GM10248 (cell line): ENCODE data around the gene REPIN1.

ENCODE experiments used
- CTCF ChIA-PET: fragments of 300-600 bp; sonication (Branson Sonifier 250); formaldehyde crosslinking; extraction: SDS; loops from one replicate; lab custom pipeline; 2021; ENCODE audit warnings: antibody characterized with exemption; lab: Yijun Ruan, JAX
- POLR2A ChIA-PET: fragments of 350-650 bp; sonication (Branson Sonifier 250); formaldehyde crosslinking; extraction: SDS; loops from one replicate; lab custom pipeline; 2020; ENCODE audit warnings: antibody characterized with exemption; lab: Yijun Ruan, JAX
- DNase-seq: peaks from one replicate; pipeline ENCODE4 v3.0.0; 2012; ENCODE audit errors: extremely low spot score
- CTCF ChIP-seq: IDR thresholded peaks from 2 replicates; pipeline ENCODE4 v1.5.1; 2012; ENCODE audit warnings: mild to moderate bottlenecking, low read depth; ENCODE audit errors: extremely low read depth, missing control alignments, control extremely low read depth

Gene REPIN1

DNA sequence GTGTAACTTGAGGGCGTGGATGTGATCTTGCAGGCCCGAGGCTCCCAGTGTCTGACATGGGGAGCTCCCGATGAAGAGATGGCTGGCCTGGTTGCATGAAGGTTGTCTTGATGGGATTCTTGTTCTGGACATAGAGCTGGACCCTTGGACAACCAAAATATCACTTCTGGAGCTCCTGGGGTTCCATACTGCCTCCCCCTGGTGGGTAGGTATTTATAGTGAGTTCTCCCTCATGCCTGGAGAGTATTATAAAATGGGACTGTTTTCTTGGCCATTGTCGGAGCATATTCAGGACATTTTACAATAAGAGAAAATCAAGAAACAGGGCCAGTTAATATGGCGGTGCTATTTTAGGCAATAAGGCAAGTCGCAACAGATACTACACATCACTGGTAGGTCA is 49.2 kb downstream of the REPIN1 start:
- POLR2A ChIA-PET = no interaction called here
- no peak for TF ChIP-seq CTCF
- CTCF ChIA-PET = interaction anchor here (1.0 to 3.6 kb wide), 6 partner anchors 12 to 101 kb away, joined by 3 to 14 read pairs (median 4); a partner anchor contains a TSS
- no peak for DNase-seq

DNA sequence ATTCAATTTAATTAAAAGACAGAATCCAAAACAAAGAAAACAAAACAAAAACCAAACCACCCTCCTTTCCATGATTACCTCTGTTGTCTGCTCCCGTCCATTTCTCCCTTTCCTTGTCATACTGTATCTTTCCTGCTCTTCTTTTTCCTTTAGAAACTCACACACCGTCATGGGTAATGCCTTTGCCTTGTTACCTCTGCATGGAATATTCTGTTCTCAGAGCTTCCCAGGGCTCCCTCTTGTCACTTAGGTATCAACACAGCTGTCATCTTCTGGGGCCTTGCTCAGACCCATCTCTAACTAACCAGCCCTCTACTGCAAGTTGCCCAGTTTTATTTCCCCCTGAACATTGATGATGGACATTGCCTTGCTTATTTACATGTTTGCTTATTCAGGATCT is 51.6 kb downstream of the REPIN1 start:
- no peak for TF ChIP-seq CTCF
- CTCF ChIA-PET = interaction anchor here (0.8 to 3.6 kb wide), 7 partner anchors 11 to 97 kb away, joined by 3 to 14 read pairs (median 3); partner anchors contain the start of genes ACTR3C and LRRC61
- POLR2A ChIA-PET = no interaction called here
- no peak for DNase-seq

- DNase-seq = peak; percentile 88
- TF ChIP-seq CTCF = peak; percentile 82
- ChIA-PET CTCF (interaction anchor here (0.7 to 2.1 kb wide), 16 partner anchors 9 to 136 kb away, joined by 3 to 12 read pairs (median 3); partner anchors contain the start of genes ACTR3C and LRRC61), POLR2A (interaction anchor here (1.4 kb wide), 1 partner anchor 12 kb away, joined by 3 read pairs; no protein-coding TSS in a partner anchor)
Measured at GRCh38 chr7:150420987-150421674, 52.5 kb downstream of the REPIN1 start.

- TF ChIP-seq CTCF = no peak
- CTCF ChIA-PET = interaction anchor here (0.7 to 2.1 kb wide), 15 partner anchors 9 to 136 kb away, joined by 3 to 12 read pairs (median 3); a partner anchor contains a TSS
- POLR2A ChIA-PET = interaction anchor here (1.4 kb wide), 1 partner anchor 12 kb away, joined by 3 read pairs; no protein-coding TSS in a partner anchor
- DNase-seq = no peak
Measured at GRCh38 chr7:150421831-150422230, 53.2 kb downstream of the REPIN1 start.
